Stomach (tissue), 4 donors: Measurements from ENCODE around the gene CCSER1.
"Not testable (repeated sequence)": the region's sequence is repeated elsewhere in the genome, so short reads cannot be mapped to it uniquely, and the experiment has no call there.

Experiments
- POLR2A ChIP-seq, 4 donors: fragments of 450-650 bp; IDR thresholded peaks; one replicate each; pipeline ENCODE4 v1.6.1; 2016; ENCODE audit warnings: antibody characterized with exemption in 4 of 4, control low read depth in 2 of 4, mild to moderate bottlenecking in 1 of 4, moderate library complexity in 1 of 4
- POLR2AphosphoS5 ChIP-seq, 3 donors: sonication (generic); formaldehyde crosslinking; IDR thresholded peaks; one replicate each; pipeline ENCODE4 v1.6.1; 2016; ENCODE audit warnings: antibody characterized with exemption in 3 of 3
- TF ChIP-seq, protein P1 (sequence below), 7 experiments: fragments of 450-650 bp in 4 of 7; fragments of 200-600 bp in 3 of 7; sonication (generic) in 3 of 7; IDR thresholded peaks; one replicate each; pipeline ENCODE4 v1.5.1; 2016 to 2019; ENCODE audit warnings: antibody characterized with exemption in 7 of 7, control low read depth in 2 of 7, mild to moderate bottlenecking in 1 of 7

- TF ChIP-seq, protein P1, sequence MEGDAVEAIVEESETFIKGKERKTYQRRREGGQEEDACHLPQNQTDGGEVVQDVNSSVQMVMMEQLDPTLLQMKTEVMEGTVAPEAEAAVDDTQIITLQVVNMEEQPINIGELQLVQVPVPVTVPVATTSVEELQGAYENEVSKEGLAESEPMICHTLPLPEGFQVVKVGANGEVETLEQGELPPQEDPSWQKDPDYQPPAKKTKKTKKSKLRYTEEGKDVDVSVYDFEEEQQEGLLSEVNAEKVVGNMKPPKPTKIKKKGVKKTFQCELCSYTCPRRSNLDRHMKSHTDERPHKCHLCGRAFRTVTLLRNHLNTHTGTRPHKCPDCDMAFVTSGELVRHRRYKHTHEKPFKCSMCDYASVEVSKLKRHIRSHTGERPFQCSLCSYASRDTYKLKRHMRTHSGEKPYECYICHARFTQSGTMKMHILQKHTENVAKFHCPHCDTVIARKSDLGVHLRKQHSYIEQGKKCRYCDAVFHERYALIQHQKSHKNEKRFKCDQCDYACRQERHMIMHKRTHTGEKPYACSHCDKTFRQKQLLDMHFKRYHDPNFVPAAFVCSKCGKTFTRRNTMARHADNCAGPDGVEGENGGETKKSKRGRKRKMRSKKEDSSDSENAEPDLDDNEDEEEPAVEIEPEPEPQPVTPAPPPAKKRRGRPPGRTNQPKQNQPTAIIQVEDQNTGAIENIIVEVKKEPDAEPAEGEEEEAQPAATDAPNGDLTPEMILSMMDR (IDR thresholded peaks at IDR 0.05): not testable (repeated sequence)
- TF ChIP-seq POLR2A, POLR2AphosphoS5 (IDR thresholded peaks at IDR 0.05): not testable (repeated sequence)
These were observed 1230.8 kb downstream of the CCSER1 start for GRCh38 chr4:91358016-91358415.
